Measurements from ENCODE around the gene NXPE4.

NXPE4 gene

DNA sequence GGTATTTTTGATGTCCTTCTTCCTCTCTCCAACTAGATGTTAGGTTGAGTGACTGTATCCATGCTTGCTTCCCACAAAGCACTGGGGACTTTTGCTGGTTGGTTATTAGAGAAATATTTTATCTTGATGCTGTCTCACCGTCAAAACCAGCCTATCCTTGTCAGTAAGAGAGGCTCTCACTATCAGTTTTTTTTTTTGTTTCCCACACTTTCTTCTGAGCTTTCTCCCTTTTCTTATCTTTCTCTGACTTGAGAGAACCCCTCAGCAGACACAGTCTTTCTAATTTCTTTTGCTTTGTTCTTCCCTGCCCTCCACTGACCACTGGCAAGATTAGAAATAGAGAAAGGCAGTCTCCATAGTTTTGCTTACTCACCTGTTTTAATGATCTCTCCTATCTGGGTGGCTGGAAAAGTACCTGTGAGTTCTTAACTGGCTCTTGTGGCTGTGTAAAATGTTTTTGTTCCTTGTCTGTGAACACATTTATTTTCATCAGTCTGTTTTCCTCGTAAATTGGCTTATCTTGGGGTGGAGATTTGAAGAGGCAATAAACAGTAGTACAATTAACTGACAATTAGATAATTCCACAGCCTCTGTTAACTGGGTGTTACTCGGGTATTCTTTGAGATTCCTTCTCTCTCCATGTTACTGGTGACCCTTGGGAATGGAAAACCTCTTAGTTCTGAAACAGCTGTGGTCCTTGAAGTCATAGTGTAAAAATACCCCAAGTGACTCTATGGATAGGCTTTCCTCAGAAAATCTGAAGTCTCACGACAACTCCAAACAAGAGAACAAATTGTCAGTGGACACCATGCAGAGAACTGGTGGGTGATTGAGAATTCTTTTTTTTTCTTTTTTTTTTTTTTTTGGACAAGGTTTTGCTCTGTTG, 35.9 kb downstream of the NXPE4 start, which contains the start of gene NXPE1:
NXPE1 (minus strand) TSS at position 457 of the 886 bp plus-strand sequence. CDS start 8,680 bp downstream, outside the sequence.
- no peak for DNase-seq (ENCODE audit: low read depth)

DNA sequence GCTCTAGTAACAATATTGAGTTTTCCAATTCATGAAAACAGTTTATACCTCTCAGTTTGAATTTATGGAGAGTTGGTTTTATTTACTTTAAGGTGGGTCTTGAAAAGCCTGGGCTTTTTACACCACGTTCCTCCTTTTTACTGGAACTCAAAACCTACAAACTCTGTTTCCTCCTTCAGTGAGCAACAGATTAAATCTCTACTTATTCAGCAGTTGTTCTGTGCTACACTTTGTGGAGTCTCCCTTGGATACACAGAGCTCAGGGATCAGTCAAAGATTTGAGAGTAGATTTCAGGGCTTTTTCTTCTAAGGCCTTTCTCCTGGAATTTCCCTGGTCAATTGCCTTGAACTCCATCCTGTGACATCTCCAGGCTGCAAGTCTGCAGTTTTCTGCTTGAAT, 39.5 kb downstream of the NXPE4 start:
- no peak for DNase-seq (ENCODE audit: low read depth)

DNA sequence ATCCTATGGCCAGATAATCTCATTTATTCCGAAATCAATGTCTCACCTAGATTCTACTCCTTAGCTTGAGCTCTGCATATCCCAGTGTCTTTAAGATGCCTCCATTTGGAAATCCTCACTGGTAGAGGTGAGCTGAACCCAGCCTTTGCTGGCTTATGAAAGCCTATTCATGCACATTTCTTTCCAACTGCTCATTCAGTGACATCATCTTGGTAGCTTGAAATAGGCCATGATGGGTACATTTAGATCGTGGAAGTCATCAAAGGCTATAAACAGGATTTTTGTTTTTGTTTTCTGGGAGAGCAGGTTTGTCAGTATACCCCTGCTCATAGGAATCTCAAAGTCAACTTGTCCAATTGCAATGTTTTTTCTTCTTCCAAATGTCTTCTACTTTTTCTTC, 41.9 kb downstream of the NXPE4 start:
- DNase-seq (ENCODE audit: low read depth): no peak

- no peak for DNase-seq (ENCODE audit: low read depth)
Observed at GRCh38 chr11:114551060-114551459, 44.5 kb downstream of the NXPE4 start.

DNA sequence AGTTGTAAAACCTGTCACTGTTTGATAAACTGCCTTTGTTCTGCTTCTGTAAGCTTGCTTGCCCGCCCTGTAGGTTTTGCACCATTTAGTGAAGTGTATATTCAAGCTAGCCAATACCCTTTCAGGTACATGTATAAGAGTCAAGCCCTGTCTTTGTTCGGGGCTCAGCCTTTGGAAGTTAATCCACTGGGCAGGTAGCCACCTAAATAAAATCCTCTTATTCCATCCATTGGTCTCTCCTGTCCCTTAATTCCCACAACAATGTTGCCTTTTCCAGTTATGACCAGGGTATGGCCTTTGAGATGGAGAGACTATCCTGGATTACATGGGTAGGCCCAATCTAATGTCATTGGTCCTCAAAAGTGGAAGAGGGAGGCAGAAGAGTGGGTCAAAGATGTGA, 69.9 kb downstream of the NXPE4 start:
- no peak for DNase-seq (ENCODE audit: low read depth)

DNA sequence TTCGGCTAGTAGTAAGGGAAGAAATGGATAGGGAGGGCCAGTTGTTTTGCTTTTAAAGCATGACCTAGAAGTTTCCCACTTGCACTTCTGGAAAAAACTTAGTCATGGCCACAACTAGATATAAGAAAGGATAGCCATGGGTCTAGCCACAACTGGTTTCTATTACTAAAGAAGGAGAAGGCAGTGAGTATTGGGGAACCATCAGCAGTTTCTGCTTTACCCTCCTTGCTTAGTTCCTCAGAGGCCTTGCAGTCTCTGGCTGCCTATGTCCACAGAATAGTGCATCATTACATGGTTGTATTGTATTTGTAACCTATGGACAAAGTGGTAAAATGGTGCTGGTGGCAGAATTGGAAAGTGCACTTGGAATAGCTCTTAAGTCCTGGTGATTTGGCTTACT, 71.5 kb downstream of the NXPE4 start:
- DNase-seq (ENCODE audit: low read depth): no peak

DNA sequence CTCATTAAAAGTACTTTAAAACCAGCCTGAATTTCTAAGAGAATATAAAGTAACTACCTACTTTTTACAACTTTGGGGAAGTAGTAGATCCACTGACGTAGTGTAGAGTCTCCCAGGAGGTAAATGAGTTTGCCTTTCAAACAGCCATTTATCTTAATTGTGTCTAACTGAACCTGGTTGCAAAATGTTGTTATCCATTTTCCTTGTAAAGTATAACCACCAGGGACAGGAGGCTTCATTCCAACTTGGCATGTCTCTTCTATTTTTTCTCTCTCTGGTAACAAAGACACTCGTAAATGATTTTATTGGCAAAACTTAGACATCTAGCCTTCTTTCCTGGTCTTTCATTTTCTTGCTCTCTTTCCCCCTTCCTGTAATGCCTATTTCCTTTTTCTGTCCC, 72.8 kb downstream of the NXPE4 start:
- DNase-seq (ENCODE audit: low read depth): no peak

Measured in stimulated activated CD8-positive, alpha-beta memory T cell treated with anti-CD3 and anti-CD28 coated beads, Interleukin-7, amount 100 ng/mL, for 24 hours (primary cell).